Stimulated activated CD4-positive, alpha-beta T cell treated with anti-CD3 and anti-CD28 coated beads, Interleukin-15, amount 100 ng/mL, for 1 hour (primary cell): ENCODE data around the gene NFKBIA.
"Not testable (repeated sequence)": the region's sequence is repeated elsewhere in the genome, so short reads cannot be mapped to it uniquely, and the experiment has no call there.

Experiments
- DNase-seq, 2 donors: peaks; one replicate each; pipeline ENCODE4 v3.0.0-alpha.2; 2020; ENCODE audit warnings: low read depth in 1 of 2, low spot score in 1 of 2

NFKBIA gene

DNA sequence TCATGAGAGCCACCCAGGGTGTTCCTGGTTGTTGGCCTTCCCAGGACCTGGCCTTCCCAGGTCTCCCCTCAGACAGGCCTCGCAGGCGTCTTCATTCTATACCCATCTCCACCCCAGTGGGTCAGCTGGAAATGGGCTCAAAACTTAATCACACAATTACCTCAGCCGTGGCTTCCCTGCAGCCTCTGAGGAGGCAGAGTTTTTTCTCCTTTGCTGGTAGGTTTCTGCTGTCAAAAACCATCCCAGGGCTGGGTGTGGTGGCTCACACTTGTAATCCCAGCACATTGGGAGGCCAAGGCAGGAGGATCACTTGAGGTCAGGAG lies 13.2 kb downstream of the NFKBIA start:
- no peak for DNase-seq

GRCh38 chr14:35390577-35391387 lies 13.8 kb downstream of the NFKBIA start:
- DNase-seq: no peak

GRCh38 chr14:35389315-35389667 lies 15.3 kb downstream of the NFKBIA start:
- no peak for DNase-seq

- no peak for DNase-seq
Observed at GRCh38 chr14:35388656-35389314, 15.8 kb downstream of the NFKBIA start.

DNA sequence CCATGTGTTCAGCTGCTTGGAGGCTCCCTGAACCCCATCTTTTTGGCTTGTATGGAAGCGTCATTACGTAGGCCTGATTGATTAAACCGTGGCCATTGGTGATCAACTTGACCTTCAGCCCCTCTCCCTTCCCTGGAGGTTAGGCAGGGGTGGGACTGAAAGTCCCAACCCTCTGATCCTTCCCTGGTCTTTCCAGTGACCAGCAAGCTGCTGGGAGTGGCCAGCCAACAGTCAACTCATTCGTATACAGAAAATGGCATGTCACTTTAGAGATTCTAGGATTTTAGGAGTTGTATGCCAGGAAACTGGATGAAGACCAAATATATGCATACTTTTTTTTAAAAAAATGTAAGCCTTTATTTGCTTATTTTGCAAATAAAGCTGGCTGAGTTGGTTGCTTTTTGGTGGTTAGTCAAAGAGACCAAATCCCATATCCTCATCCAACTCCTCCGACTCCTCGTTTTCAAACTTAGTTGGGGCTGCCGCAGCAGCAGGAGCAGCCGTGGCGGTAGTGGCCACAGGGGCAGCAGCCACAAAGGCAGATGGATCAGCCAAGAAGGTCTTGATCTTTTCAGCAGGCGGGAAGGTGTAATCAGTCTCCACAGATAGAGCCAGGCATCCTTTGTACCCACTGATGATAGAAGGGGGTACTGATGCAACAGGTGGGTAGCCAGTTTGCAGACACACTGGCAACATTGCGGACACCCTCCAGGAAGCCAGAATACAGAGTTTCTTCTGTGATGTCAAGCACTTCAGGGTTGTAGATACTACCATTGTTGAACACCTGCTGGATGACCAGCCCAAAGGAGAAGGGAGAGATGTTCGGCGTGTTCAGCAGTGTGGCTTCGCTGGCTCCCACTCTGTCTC lies 16.6 kb downstream of the NFKBIA start:
- no peak for DNase-seq

DNA sequence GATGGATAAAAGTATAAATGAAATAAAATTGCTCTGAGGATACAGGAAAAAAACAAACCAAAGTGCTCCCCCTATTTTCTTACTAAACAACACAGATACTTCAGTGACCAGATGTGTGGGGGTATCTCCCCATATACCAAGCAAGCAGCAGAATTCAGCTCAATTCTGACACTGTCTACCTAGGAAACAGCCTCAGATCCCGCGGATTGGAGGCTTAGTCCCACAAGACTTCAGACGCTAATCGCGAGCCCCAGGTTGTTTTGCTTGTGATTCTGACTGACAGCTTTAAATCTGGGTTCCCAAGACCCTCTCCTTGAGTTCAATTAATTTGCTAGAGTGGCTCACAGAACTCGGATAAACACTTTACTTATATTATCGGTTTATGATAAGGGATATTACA lies 17.3 kb downstream of the NFKBIA start:
- no peak for DNase-seq

DNA sequence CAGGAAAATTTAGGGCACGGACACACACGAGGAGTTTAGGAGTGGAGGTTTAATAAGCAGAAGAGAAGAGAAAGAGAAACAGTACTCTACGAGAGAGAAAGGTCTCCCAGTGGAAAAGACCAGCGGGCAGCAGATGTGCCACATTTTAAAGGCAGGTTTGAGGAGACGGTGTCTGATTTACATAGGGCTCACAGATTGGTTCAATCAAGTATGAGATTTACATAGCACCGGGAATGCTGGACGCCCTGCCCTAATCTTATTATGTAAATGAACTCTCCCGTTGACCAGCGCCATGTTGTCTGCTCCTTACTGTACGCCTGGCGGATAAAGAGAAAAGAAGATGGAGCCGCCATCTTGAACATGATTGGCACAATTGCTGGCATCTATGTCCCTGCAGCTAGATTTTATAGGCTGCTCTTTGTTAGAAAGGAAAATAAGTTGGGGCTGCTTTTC lies 17.9 kb downstream of the NFKBIA start:
- DNase-seq: no peak

DNA sequence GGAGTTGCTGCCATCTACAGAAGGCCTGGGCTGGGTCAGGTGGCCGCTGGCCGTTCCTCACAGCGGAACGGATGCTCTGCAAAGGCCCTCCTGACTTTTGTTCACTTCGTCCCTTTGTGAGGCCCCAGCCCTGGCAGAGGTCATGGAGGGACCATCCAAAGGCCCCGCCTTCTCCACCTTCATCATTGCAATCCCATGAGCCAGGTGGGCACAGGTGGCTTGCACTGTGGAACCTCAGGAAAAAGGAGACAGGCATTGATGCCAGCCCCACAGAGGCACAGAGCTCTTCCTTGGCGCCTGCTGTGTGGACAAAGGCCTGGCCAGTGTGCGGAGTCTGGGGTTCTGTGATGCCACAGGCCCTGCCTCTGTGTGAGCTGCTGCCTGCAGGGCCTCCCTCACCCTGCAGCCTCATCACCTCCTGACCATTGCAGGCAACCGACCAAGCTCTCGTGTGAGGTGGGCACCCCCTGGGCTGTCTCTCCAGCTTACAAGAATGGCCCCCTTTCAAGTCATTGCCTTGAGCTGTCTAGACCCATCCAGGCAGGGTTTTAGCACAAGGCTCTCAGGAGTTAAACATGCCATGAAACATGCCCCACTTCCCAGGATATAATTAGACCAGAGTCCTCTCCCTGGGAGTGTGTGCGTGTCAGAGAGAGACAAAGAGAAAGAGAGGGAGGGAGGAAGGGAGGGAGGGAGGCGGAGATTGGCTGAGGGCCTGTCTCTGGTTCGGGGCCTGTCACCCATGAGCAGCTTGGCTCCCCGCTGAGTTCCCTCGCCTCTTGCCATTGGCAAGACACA lies 19.3 kb downstream of the NFKBIA start:
- DNase-seq: no peak

GRCh38 chr14:35384455-35385041 lies 20.0 kb downstream of the NFKBIA start:
- DNase-seq: no peak

GRCh38 chr14:35383569-35384454 lies 20.7 kb downstream of the NFKBIA start:
- no peak for DNase-seq

- DNase-seq: no peak
Observed at GRCh38 chr14:35380794-35381193, 23.8 kb downstream of the NFKBIA start.

GRCh38 chr14:35379234-35379933 lies 25.2 kb downstream of the NFKBIA start:
- not testable (repeated sequence) for DNase-seq

- DNase-seq: no peak
Observed at GRCh38 chr14:35378425-35379233, 25.9 kb downstream of the NFKBIA start.

GRCh38 chr14:35375558-35376025 lies 29.0 kb downstream of the NFKBIA start:
- no peak for DNase-seq

DNA sequence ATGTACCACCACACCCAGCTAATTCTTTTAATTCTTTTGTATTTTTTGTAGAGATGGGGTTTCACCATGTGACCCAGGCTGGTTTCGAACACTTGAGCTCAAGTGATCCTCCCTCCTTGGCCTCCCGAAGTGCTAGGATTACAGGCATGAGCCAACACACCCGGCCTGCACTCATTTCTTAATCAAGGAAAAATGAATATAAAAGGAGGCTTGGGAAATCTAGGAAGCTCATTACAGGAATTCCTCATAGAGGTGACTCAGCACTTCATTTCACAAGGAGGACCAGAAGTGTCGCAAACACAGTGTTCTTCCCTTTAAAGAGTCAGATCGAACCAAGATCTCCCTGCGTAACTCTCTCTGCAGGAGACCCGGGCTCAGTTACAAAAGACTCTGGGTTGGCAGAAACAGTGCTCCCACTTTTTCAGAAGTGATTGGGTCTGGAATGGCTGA lies 30.3 kb downstream of the NFKBIA start:
- no peak for DNase-seq

DNA sequence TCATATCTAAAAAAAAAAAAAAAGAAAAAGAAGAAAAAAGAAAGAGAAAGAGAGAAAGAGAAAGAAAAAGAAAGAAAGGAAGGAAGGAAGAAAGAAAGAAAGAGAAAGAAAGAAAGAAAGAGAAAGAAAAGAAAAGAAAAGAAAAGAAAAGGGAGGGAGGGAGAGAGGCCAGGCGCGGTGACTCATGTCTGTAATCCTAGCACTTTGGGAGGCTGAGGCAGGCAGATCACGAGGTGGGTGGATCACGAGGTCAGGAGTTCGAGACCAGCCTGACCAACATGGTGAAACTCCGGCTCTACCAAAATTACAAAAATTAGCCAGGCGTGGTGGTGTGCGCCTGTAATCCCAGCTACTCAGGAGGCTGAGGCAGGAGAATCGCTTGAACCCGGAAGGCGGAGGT lies 31.3 kb downstream of the NFKBIA start:
- DNase-seq: not testable (repeated sequence)

- DNase-seq: no peak
Observed at GRCh38 chr14:35370969-35371368, 33.6 kb downstream of the NFKBIA start.

- DNase-seq: no peak
Observed at GRCh38 chr14:35369701-35370191, 34.8 kb downstream of the NFKBIA start.
